WTC11 (cell line): ENCODE measurements around the gene ACAA1. TPM values are rescaled to one million over a fixed set of nuclear protein-coding genes. Genes with fewer than 3 reads are reported as not detected.

Experiments used
- CREB1 ChIP-seq: sonication (generic); formaldehyde crosslinking; IDR thresholded peaks from 2 replicates; pipeline ENCODE4 v1.8.0; 2023; ENCODE audit warnings: mild to moderate bottlenecking, missing genetic modification reagents
- ELF4 ChIP-seq: sonication (generic); formaldehyde crosslinking; IDR thresholded peaks from 2 replicates; pipeline ENCODE4 v1.8.1; 2022; ENCODE audit warnings: low read depth, mild to moderate bottlenecking, moderate library complexity, missing genetic modification reagents
- ETV6 ChIP-seq: sonication (generic); formaldehyde crosslinking; IDR thresholded peaks from 2 replicates; pipeline ENCODE4 v1.8.1; 2022; ENCODE audit warnings: mild to moderate bottlenecking, missing genetic modification reagents
- FOXK1 ChIP-seq: sonication (generic); formaldehyde crosslinking; IDR thresholded peaks from 2 replicates; pipeline ENCODE4 v1.8.0; 2022; ENCODE audit warnings: mild to moderate bottlenecking, moderate library complexity, missing genetic modification reagents
- HMGA2 ChIP-seq: fragments of 250-450 bp; sonication (Bioruptor Pico); IDR thresholded peaks from 2 replicates; pipeline ENCODE4 v1.4.0; 2021; ENCODE audit warnings: mild to moderate bottlenecking, moderate library complexity
- IRF2 ChIP-seq: sonication (generic); formaldehyde crosslinking; IDR thresholded peaks from 2 replicates; pipeline ENCODE4 v1.8.0; 2022; ENCODE audit warnings: low read depth, missing genetic modification reagents, borderline replicate concordance
- JUN ChIP-seq: sonication (generic); formaldehyde crosslinking; IDR thresholded peaks from 2 replicates; pipeline ENCODE4 v1.8.0; 2023; ENCODE audit warnings: mild to moderate bottlenecking, missing genetic modification reagents
- RELA ChIP-seq: sonication (generic); formaldehyde crosslinking; IDR thresholded peaks from 2 replicates; pipeline ENCODE4 v1.8.1; 2022; ENCODE audit warnings: missing genetic modification reagents, mild to moderate bottlenecking, borderline replicate concordance
- RORB ChIP-seq: fragments of 250-450 bp; sonication (Bioruptor Pico); IDR thresholded peaks from 2 replicates; pipeline ENCODE4 v1.9.0; 2021; ENCODE audit warnings: mild to moderate bottlenecking
- SOX15 ChIP-seq: fragments of 250-450 bp; sonication (Bioruptor Pico); IDR thresholded peaks from 2 replicates; pipeline ENCODE4 v1.9.0; 2021; ENCODE audit warnings: mild to moderate bottlenecking
- TCF7 ChIP-seq: sonication (generic); formaldehyde crosslinking; IDR thresholded peaks from 2 replicates; pipeline ENCODE4 v1.8.0; 2022; ENCODE audit warnings: mild to moderate bottlenecking, low read depth, missing genetic modification reagents, moderate library complexity
- TP53 ChIP-seq: sonication (generic); formaldehyde crosslinking; IDR thresholded peaks from 2 replicates; pipeline ENCODE4 v1.8.1; 2023; ENCODE audit warnings: mild to moderate bottlenecking, missing genetic modification reagents
- ZNF219 ChIP-seq: sonication (generic); formaldehyde crosslinking; IDR thresholded peaks from 2 replicates; pipeline ENCODE4 v1.8.0; 2023; ENCODE audit warnings: missing genetic modification reagents, mild to moderate bottlenecking, borderline replicate concordance
- ZNF317 ChIP-seq: sonication (generic); formaldehyde crosslinking; IDR thresholded peaks from 2 replicates; pipeline ENCODE4 v1.8.1; 2023; ENCODE audit warnings: low read depth, mild to moderate bottlenecking, moderate library complexity, missing genetic modification reagents, borderline replicate concordance
- ZNF396 ChIP-seq: fragments of 250-450 bp; sonication (Bioruptor Pico); IDR thresholded peaks from 2 replicates; pipeline ENCODE4 v1.8.0; 2021; ENCODE audit warnings: mild to moderate bottlenecking, moderate library complexity, borderline replicate concordance
- ZNF423 ChIP-seq: fragments of 250-450 bp; sonication (Bioruptor Pico); IDR thresholded peaks from 2 replicates; pipeline ENCODE4 v2.1.2; 2022; ENCODE audit warnings: mild to moderate bottlenecking, moderate library complexity
- ZNF671 ChIP-seq: fragments of 250-450 bp; sonication (Bioruptor Pico); IDR thresholded peaks from 2 replicates; pipeline ENCODE4 v1.8.0; 2021; ENCODE audit warnings: mild to moderate bottlenecking
- total RNA-seq: library from RNA; stranded (reverse); gene quantifications from 3 replicates; pipeline ENCODE4 v1.2.3, GENCODE V29; 2021
- TF ChIP-seq, protein P1 (sequence below): sonication (generic); formaldehyde crosslinking; IDR thresholded peaks from 2 replicates; pipeline ENCODE4 v1.8.0; 2023; ENCODE audit warnings: missing genetic modification reagents
- TF ChIP-seq, protein P2 (sequence below): sonication (generic); formaldehyde crosslinking; IDR thresholded peaks from 2 replicates; pipeline ENCODE4 v1.8.0; 2022; ENCODE audit warnings: mild to moderate bottlenecking, missing genetic modification reagents
- TF ChIP-seq, protein P3 (sequence below): fragments of 250-450 bp; sonication (Bioruptor Pico); IDR thresholded peaks from 2 replicates; pipeline ENCODE4 v1.9.0; 2021; ENCODE audit warnings: mild to moderate bottlenecking, borderline replicate concordance
- TF ChIP-seq, protein P4 (sequence below): sonication (generic); formaldehyde crosslinking; IDR thresholded peaks from 2 replicates; pipeline ENCODE4 v1.8.1; 2022; ENCODE audit warnings: mild to moderate bottlenecking, moderate library complexity, missing genetic modification reagents
- TF ChIP-seq, protein P5 (sequence below): sonication (generic); formaldehyde crosslinking; IDR thresholded peaks from 2 replicates; pipeline ENCODE4 v1.8.0; 2023; ENCODE audit warnings: mild to moderate bottlenecking, missing genetic modification reagents
- TF ChIP-seq, protein P6 (sequence below): sonication (generic); formaldehyde crosslinking; IDR thresholded peaks from 2 replicates; pipeline ENCODE4 v1.8.1; 2023; ENCODE audit warnings: mild to moderate bottlenecking, missing genetic modification reagents, moderate library complexity
- TF ChIP-seq, protein P7 (sequence below): sonication (generic); formaldehyde crosslinking; conservative IDR thresholded peaks from 2 replicates; pipeline ENCODE4 v1.8.1; 2022; ENCODE audit warnings: mild to moderate bottlenecking, missing genetic modification reagents
- TF ChIP-seq, protein P8 (sequence below): fragments of 250-450 bp; sonication (Bioruptor Pico); IDR thresholded peaks from 2 replicates; pipeline ENCODE4 v1.8.0; 2021; ENCODE audit warnings: mild to moderate bottlenecking

The ACAA1 gene
- total RNA-seq, 1 experiment from 2014 or later: 46.5 TPM

DNA sequence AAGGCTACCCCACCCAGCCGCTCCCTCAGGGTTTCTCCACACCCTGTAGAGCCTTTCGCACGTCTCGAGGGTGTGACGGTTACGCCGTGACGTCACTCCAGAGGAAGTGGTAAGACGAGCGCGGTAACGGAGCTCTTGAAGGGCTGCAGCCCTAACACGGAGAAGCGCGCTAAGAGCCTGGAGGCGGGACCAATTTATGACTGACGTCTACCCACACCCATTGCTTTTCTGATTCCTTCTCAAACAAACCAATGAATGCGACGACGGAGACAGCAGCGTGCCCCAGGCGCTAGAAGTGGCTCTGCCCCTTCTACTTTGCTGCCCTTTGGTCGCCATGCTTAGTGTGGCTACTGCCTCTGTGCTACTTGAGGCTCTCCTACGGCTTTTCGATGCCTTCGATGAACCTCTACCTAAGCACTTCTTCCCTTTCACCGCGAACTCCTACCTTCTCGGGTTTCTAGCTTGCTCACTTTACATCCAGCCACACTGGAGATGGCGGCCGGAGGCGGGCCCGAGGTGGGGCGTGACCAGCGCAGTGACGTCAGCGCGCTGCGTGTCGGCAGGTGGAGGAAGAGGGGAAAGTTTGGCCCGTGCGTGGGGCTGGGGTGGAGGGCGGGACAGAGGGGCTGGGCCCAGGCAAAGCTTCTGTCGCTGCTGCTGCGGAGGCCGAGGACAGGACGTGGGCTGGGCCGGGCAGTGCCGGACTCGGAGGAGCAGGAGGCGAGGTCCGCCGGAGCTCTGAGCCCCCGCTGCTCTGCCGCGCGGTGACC is 28.2 kb upstream of the ACAA1 start, which contains the start of gene OXSR1 (continued):
- TF ChIP-seq IRF2 (CRISPR knock-in tag) (no peak), HMGA2 (CRISPR knock-in tag) (no peak), TP53 (CRISPR knock-in tag) (no peak), ZNF317 (CRISPR knock-in tag) (no peak), RELA (CRISPR knock-in tag) (no peak; the same call in none of the 2 replicates), FOXK1 (CRISPR knock-in tag) (no peak; the same call in 1 of the 2 replicates), TCF7 (no peak; the same call in 1 of the 2 replicates), ZNF396 (CRISPR knock-in tag) (no peak), SOX15 (CRISPR knock-in tag) (no peak), ZNF423 (CRISPR knock-in tag) (no peak), JUN (CRISPR knock-in tag) (no peak), RORB (CRISPR knock-in tag) (no peak), ETV6 (CRISPR knock-in tag) (peak; percentile 44; the same call in 1 of the 2 replicates), ZNF671 (CRISPR knock-in tag) (no peak), CREB1 (CRISPR knock-in tag) (no peak), ZNF219 (CRISPR knock-in tag) (peak; percentile 54; the same call in 1 of the 2 replicates), ELF4 (CRISPR knock-in tag) (no peak)
- TF ChIP-seq, protein P1, sequence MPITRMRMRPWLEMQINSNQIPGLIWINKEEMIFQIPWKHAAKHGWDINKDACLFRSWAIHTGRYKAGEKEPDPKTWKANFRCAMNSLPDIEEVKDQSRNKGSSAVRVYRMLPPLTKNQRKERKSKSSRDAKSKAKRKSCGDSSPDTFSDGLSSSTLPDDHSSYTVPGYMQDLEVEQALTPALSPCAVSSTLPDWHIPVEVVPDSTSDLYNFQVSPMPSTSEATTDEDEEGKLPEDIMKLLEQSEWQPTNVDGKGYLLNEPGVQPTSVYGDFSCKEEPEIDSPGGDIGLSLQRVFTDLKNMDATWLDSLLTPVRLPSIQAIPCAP (CRISPR knock-in tag): no peak
- TF ChIP-seq, protein P2, sequence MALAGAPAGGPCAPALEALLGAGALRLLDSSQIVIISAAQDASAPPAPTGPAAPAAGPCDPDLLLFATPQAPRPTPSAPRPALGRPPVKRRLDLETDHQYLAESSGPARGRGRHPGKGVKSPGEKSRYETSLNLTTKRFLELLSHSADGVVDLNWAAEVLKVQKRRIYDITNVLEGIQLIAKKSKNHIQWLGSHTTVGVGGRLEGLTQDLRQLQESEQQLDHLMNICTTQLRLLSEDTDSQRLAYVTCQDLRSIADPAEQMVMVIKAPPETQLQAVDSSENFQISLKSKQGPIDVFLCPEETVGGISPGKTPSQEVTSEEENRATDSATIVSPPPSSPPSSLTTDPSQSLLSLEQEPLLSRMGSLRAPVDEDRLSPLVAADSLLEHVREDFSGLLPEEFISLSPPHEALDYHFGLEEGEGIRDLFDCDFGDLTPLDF (CRISPR knock-in tag): no peak
- TF ChIP-seq, protein P3, sequence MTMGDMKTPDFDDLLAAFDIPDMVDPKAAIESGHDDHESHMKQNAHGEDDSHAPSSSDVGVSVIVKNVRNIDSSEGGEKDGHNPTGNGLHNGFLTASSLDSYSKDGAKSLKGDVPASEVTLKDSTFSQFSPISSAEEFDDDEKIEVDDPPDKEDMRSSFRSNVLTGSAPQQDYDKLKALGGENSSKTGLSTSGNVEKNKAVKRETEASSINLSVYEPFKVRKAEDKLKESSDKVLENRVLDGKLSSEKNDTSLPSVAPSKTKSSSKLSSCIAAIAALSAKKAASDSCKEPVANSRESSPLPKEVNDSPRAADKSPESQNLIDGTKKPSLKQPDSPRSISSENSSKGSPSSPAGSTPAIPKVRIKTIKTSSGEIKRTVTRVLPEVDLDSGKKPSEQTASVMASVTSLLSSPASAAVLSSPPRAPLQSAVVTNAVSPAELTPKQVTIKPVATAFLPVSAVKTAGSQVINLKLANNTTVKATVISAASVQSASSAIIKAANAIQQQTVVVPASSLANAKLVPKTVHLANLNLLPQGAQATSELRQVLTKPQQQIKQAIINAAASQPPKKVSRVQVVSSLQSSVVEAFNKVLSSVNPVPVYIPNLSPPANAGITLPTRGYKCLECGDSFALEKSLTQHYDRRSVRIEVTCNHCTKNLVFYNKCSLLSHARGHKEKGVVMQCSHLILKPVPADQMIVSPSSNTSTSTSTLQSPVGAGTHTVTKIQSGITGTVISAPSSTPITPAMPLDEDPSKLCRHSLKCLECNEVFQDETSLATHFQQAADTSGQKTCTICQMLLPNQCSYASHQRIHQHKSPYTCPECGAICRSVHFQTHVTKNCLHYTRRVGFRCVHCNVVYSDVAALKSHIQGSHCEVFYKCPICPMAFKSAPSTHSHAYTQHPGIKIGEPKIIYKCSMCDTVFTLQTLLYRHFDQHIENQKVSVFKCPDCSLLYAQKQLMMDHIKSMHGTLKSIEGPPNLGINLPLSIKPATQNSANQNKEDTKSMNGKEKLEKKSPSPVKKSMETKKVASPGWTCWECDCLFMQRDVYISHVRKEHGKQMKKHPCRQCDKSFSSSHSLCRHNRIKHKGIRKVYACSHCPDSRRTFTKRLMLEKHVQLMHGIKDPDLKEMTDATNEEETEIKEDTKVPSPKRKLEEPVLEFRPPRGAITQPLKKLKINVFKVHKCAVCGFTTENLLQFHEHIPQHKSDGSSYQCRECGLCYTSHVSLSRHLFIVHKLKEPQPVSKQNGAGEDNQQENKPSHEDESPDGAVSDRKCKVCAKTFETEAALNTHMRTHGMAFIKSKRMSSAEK (CRISPR knock-in tag): no peak
- TF ChIP-seq, protein P4, sequence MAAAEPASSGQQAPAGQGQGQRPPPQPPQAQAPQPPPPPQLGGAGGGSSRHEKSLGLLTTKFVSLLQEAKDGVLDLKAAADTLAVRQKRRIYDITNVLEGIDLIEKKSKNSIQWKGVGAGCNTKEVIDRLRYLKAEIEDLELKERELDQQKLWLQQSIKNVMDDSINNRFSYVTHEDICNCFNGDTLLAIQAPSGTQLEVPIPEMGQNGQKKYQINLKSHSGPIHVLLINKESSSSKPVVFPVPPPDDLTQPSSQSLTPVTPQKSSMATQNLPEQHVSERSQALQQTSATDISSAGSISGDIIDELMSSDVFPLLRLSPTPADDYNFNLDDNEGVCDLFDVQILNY (CRISPR knock-in tag): peak; percentile 79
- TF ChIP-seq, protein P5, sequence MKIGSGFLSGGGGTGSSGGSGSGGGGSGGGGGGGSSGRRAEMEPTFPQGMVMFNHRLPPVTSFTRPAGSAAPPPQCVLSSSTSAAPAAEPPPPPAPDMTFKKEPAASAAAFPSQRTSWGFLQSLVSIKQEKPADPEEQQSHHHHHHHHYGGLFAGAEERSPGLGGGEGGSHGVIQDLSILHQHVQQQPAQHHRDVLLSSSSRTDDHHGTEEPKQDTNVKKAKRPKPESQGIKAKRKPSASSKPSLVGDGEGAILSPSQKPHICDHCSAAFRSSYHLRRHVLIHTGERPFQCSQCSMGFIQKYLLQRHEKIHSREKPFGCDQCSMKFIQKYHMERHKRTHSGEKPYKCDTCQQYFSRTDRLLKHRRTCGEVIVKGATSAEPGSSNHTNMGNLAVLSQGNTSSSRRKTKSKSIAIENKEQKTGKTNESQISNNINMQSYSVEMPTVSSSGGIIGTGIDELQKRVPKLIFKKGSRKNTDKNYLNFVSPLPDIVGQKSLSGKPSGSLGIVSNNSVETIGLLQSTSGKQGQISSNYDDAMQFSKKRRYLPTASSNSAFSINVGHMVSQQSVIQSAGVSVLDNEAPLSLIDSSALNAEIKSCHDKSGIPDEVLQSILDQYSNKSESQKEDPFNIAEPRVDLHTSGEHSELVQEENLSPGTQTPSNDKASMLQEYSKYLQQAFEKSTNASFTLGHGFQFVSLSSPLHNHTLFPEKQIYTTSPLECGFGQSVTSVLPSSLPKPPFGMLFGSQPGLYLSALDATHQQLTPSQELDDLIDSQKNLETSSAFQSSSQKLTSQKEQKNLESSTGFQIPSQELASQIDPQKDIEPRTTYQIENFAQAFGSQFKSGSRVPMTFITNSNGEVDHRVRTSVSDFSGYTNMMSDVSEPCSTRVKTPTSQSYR (CRISPR knock-in tag): peak; percentile 42; the same call in 1 of the 2 replicates
- TF ChIP-seq, protein P6, sequence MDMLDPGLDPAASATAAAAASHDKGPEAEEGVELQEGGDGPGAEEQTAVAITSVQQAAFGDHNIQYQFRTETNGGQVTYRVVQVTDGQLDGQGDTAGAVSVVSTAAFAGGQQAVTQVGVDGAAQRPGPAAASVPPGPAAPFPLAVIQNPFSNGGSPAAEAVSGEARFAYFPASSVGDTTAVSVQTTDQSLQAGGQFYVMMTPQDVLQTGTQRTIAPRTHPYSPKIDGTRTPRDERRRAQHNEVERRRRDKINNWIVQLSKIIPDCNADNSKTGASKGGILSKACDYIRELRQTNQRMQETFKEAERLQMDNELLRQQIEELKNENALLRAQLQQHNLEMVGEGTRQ (CRISPR knock-in tag): peak; percentile 70
- TF ChIP-seq, protein P7, sequence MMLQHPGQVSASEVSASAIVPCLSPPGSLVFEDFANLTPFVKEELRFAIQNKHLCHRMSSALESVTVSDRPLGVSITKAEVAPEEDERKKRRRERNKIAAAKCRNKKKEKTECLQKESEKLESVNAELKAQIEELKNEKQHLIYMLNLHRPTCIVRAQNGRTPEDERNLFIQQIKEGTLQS (CRISPR knock-in tag): no peak
- TF ChIP-seq, protein P8, sequence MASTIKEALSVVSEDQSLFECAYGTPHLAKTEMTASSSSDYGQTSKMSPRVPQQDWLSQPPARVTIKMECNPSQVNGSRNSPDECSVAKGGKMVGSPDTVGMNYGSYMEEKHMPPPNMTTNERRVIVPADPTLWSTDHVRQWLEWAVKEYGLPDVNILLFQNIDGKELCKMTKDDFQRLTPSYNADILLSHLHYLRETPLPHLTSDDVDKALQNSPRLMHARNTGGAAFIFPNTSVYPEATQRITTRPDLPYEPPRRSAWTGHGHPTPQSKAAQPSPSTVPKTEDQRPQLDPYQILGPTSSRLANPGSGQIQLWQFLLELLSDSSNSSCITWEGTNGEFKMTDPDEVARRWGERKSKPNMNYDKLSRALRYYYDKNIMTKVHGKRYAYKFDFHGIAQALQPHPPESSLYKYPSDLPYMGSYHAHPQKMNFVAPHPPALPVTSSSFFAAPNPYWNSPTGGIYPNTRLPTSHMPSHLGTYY (CRISPR knock-in tag): no peak
